Measurements from ENCODE around the gene NKD1. TPM values are rescaled to one million over a fixed set of nuclear protein-coding genes. Genes with fewer than 3 reads are reported as not detected.
"Not testable (repeated sequence)": the region's sequence is repeated elsewhere in the genome, so short reads cannot be mapped to it uniquely, and the experiment has no call there.

Gene NKD1, protein sequence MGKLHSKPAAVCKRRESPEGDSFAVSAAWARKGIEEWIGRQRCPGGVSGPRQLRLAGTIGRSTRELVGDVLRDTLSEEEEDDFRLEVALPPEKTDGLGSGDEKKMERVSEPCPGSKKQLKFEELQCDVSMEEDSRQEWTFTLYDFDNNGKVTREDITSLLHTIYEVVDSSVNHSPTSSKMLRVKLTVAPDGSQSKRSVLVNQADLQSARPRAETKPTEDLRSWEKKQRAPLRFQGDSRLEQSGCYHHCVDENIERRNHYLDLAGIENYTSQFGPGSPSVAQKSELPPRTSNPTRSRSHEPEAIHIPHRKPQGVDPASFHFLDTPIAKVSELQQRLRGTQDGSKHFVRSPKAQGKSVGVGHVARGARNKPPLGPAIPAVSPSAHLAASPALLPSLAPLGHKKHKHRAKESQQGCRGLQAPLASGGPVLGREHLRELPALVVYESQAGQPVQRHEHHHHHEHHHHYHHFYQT
- 0.06 and 0.19 TPM in 2 replicates for total RNA-seq (2014; rRNA removed)
- 0.02 TPM for polyA plus RNA-seq (2012)

DNA sequence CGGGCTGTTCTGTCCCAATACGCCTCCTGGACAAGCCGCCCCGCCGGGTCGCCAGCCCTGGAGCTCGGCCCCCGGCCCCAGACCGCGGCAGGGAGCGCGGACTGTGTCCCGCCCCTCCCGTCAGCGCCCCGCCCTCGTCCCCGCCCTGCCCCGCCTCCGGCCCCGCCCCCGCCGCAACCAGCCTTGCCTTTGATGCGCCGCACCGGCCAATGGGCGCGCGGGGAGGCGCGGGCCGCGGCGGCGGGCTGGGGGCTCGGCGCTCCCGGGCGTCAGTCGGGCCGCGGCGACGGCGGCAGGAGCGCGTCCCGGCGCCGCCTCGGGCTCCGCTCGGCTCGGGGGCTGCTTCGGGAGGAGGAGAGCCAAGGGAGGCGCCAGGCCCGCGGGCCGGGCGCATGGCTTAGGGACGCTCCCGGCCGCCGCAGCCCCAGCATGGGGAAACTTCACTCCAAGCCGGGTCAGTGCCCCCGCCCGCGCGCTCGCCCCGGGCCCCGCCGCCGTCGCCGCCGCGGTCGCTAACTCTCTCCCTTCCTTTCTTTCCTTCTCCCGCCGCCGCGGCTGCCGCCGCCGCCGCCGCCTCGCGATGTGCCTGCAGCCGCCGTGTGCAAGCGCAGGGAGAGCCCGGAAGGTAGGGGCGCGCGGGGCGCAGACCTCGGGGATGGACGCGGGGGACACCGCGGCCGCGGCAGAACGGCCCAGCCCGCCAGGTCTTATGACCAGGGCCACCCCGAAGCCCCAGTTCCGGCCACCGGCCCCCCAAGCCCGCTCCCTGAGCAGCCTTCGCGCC is at the start of gene NKD1:
Gene NKD1 (plus strand): TSS at position 272 of the 784 bp plus-strand sequence. CDS start 158 bp downstream, at position 430.
- peak; percentile 6 for DNase-seq (ENCODE audit: low read depth)

DNA sequence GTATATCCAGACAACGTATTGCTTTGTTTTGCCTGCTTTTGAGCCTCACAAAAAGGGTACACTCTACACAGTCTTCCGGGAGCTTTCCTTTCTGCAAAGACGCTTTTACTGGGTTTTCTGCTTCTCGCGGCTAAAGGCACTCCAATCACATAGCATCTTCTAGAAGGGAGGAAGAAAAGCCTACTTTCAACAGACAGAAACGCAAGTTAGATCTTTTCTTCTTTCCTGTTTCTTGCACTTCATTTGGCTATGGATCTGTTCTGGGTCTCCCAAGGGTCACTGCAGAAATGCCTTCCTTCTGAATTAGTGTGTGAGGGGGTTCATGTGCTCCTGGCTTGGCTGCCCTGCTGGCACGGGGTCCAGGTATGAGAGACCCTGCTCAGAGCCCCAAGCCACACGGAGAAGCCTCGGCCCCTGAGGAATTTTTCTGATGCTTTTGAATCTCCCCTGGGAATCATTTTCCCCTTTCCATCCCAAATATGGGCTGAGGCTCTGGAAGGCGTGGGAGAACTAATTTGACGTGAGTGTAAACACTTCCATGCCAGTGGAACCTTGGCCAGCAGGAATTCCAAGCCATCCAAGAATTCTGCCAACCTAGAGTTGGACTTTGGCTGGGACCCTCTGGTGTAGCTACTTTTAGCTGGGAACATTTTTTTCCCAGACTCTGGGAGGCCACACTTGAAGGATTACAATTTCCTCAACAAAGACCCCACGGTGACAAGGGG is 49.6 kb upstream of the NKD1 start:
- DNase-seq (ENCODE audit: low read depth), result no peak

DNA sequence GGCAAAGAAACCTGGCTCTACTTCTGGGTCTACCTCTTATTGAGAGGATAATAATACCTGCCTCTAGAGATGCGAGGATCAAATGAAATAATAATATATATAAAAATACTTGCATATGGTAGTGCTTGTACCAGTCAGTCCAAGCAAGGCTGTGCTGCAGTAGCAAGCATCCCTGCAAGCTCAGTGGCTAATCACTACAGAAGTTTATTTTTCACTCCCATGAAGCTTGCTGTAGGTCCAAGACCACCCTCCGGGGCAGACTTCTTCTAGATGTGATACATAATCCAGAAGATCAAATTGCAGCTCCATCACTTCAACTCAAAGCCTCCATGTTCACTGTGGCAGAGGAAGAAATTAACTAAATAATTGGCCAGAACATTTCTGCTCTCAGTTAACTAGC is 48.9 kb upstream of the NKD1 start:
- no peak for DNase-seq (ENCODE audit: low read depth)

DNA sequence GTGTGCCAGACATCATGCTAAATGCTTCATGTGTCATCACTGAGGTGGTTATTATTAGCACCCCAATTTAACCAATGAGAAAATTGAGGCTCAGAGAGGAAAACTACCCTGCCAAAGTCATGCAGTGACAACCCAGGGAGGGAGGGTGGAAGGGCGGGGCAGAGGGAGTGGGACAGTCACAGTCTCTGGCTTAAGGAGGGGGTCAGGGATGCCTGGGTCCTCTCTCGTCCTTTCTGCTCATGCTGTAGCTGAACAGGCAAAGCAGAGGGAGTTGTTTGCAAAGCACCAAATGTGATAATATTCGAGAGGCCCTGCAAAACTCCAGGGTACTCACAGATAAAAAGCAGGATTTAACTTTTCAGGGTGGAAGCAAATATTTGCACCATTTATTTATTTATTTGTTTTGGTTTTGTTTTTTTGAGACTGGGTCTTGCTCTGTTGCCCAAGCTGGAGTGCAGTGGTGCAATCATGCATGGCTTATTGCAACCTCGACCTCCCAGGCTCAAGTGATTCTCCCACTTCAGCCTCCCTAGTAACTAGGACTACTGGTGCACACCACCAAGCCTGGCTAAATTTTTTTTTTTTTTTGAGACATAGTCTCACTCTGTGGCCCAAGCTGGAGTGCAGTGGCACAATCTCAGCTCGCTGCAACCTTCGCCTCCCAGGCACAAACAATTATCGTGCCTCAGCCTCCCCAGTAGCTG is 47.9 kb upstream of the NKD1 start:
- DNase-seq (ENCODE audit: low read depth), result no peak

DNA sequence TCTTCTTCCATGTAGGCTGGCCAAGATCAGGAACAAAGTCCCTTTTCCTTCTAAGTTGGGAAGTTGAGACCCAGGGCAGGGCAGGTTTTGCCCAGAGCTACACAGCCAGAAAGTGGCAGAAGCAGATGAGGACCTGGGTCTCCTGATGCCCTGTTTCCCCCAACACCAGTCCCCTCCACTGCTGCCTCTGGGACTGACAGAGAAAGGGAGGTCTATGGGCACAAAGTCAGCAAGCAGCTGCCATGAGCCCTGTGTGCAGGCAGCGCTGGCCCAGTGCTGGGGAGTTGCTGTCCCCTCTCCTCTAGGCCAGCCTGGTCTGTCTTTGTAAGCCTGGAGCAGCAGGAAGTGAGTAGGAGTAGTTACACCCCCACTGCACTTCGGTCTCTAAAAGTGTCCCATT is 46.9 kb upstream of the NKD1 start:
- DNase-seq (ENCODE audit: low read depth), result no peak

DNA sequence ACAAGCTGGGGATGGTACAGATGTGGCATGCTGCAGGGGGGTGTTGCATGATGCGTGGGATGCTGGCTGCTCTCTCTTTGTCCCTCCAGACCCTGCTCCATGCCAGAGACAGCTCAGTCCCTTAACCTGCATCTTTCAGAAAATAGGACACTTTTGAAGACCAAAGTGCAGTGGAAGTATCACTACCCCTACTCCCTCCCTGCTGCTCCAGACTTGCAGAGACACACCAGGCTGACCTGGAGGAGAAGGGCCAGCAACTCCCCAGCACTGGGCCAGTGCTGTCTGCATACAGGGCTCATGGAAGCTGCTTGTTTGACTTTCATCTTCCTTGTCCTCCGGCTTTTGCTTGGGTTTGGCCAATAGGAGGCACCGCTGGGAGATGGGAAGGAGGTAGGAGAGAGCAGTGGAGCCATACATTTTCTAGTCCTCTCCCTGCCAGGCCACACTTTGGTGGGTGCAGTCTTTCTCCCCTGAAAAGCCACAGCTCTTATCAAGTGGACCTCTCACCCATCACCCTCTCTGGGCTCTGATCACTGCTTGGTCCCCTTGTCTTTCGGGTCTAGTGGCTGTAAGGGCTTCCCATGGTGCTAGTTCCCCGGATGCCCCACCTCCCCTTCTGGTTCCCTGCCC is 46.1 kb upstream of the NKD1 start:
- no peak for DNase-seq (ENCODE audit: low read depth)

DNA sequence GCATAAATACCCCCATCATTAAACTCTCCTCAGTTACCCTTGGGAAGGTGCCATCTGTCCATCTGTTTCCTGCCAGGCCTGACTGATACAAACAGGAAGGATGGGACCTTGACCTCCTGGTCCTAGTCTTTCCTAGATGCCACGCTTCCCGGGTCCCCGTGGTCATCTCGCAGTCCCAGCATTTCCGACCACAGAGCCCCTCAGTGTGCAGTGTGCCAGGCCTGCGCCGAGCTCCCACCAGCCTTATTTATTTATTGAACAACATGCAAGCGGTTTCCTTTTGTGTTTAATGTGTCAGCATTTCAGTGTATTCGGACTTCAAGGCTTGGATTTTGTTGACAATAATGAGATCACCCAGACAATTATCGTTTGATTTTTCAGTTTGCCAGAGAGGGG is 45.6 kb upstream of the NKD1 start:
- no peak for DNase-seq (ENCODE audit: low read depth)

DNA sequence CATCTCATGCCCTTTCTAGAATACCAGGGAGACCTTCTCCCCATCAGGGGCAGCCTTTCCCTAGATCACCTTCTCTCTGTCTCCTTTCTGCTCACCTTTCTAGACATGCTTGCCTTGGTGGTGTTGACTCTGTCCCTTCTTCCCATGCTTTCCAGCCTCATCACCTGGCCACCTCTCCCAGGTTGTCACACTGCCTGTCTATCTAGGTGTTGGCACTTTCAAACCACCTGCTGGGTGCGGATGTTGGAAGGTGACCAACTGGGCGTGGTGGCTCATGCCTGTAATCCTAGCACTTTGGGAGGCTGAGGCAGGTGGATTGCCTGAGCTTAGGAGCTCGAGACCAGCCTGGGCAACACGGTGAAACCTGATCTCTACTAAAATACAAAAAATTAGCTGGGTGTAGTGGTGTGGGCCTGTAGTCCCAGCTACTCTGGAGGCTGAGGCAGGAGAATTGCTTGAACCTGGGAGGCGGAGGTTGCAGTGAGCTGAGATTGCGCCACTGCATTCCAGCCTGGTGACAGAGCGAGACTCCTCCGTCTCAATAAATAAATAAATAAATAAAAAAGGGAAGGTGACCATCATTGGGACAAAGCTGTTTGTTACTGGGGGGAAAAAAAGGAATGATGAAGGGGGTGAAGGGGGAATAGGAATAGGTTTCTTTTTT is 44.2 kb upstream of the NKD1 start:
- not testable (repeated sequence) for DNase-seq (ENCODE audit: low read depth)

DNA sequence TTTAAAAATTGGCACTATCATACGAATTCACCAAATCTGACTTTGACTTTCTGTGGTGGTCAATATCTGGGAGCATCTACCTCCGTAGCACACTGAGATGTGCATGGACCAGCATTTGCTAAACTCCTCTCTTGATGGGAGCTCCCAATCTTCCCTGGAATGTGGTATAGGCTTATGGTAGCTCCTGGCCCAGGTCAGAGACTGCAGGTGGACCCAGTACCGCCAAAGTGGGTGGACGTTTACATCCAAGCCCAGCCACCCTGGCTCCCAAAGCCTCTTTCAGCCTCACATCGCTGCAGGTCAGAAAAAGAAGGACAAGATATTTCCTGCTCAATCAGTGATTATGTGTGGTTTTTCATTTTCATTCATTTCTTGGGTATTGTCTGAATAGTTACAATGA is 43.1 kb upstream of the NKD1 start:
- DNase-seq (ENCODE audit: low read depth), result no peak

DNA sequence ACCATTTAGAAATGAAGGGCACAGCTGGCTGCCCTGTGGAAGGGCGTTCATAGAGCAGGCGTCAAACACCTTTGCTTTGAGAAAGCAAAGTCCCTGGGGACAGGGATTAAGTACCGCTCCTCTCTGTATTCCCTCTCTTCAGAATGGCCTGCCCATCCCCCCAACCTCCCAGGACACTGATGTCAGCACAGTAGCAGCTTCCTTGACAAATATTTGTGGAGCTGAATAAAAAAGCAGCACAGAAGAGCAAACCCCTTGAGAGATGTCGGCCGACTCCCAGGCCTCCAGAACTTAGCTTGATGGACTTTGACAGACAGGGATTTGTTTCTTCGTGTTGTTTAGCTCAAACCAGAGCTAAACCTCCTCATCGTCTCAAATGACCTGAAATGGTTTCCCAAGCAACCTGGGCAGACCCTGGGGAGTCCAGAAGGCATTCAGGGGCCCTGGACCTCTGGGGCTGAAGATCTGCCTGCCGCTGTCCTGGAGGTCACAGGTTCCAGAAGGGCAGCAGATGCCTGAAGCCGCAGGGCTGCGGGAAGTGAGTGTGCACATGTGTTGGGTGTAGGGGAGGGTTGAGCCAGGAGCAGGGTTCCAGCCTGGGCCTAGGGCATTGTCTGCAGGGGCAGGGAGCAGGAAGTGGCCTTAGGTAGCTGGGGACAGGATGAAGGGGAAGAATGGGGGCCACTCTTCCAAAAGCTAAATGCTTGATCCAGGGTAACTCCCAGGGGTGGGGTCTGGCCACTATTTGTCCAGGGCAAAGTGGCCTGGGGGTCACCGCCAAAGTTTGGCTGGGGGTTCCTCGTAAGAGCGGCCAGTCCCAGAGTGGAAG is 42.3 kb upstream of the NKD1 start:
- no peak for DNase-seq (ENCODE audit: low read depth)

DNA sequence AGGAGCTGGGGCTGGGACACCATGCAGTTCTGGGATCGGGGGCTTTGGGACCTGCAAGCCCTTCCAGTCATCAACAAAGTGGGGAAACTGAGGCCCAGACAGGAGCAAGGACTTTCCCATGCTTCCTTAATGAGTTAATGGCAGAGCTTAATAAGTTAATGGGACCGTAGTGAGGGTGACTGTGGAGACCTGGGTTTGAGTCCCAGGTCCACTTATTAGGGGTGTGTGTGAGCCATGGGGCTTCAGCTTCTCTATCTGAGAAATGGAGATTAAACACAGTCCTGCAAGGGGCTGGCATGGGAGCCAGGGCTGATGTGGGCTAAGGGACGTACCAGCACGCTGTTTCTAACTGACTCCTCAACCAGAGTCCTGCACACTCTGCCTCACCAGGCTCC is 41.7 kb upstream of the NKD1 start:
- no peak for DNase-seq (ENCODE audit: low read depth)

DNA sequence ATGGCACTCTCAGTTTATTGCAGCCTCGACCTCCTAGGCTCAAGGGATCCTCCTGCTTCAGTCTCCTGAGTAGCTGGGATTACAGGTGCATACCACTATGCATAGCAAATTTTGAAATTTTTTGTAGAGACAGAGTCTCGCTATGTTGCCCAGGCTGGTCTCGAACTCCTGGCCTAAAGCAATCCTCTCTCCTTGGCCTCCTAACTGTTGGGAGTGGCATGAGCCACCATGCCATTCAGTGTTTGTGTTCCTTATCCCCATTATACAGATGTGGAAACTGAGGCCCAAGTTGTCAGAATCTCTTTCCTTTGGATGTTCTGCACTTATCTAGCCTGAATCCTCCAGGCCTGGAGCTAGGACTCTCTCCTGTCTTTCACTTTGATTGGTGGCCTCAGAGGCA is 40.8 kb upstream of the NKD1 start:
- no peak for DNase-seq (ENCODE audit: low read depth)

DNA sequence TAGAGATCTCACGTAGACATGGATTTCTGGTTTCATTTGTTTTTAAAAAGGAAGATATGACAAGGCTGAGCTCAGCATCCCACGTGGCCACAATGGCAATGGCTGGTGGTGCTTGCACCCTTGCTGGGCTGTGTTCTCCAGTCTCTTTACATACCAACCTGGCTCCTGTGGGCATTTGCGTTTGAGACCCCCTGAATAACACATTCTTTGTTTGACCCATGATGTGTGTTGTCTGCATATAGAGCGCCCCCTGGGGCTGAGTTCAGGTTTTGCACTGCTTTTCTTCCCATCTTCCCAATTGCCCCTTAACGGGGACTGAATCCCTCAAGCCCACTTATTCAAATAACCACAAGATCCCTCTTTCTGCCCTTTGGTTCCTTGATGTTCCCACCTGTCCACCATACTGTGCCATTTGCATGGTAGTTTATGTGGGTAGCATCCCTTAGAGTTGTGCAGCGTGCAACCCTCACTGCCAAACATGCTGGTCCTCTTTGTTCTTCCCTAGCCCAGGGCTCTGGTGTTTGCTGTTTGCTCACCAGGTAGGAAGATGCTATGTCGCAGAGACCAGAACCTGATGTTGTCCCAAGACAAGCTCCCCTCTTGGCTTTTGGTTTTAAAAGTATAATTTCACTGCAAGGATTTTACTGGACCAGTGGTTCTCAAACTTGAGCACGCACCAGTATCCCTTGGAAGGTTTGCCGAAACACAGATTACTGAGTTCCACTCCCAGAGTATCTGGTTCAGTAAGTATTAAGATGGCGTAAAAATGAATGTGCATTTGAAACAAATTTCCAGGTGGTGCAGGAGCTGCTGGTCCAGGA is 38.5 kb upstream of the NKD1 start:
- DNase-seq (ENCODE audit: low read depth), result no peak

DNA sequence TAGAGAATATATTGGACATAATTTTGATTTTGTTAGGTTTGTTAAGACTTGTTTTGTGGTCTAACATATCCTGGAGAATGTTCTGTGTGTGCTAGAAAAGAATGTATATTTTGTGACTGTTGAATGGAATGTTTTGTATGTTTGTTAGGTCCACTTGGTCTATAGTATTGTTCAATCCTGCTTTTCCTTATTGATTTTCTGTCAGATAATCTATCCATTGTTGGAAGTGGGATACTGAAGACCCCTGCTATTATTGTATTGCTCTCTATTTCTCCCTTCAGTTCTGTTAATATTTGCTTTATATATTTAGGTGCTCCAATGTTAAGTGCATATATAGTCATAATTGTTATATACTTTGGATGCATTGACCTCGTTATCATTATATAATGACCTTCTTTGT is 33.0 kb upstream of the NKD1 start:
- no peak for DNase-seq (ENCODE audit: low read depth)

DNA sequence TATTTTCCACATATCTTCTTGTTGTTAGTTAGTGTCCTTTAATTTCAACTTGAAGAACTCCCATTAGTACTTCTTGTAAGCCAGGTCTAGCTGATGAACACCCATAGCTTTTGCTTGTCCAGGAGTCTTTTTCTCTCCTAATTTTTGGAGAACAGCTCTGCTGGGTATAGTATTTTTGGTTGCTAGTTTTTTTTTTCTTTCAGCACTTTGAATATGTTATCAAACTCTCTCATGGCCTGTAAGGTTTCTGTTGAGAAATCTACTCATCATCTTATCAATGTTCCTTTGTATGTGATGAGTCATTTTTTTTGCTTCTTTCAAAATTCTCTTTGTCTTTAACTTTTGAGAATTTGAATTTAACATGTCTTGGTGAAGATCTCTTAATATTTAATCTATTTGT is 31.8 kb upstream of the NKD1 start:
- DNase-seq (ENCODE audit: low read depth), result no peak

DNA sequence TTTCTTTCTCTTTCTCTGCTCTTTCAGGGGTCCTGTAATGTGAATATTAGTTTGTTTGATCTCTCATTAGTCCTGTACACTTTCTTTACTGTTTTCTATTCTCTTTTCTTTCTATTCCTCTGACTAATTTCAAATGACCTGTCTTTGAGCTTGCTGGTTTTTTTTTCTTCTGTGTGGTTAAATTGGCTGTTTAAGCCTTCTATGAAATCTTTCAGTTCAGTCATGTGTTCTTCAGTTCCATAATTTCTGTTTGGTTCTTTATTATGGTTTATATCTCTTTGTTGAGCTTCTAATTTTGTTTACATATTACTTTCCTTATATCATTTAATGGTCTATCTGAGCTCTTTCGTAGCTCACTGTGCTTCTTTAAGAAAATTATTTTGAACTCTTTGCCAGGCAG is 31.3 kb upstream of the NKD1 start:
- no peak for DNase-seq (ENCODE audit: low read depth)

DNA sequence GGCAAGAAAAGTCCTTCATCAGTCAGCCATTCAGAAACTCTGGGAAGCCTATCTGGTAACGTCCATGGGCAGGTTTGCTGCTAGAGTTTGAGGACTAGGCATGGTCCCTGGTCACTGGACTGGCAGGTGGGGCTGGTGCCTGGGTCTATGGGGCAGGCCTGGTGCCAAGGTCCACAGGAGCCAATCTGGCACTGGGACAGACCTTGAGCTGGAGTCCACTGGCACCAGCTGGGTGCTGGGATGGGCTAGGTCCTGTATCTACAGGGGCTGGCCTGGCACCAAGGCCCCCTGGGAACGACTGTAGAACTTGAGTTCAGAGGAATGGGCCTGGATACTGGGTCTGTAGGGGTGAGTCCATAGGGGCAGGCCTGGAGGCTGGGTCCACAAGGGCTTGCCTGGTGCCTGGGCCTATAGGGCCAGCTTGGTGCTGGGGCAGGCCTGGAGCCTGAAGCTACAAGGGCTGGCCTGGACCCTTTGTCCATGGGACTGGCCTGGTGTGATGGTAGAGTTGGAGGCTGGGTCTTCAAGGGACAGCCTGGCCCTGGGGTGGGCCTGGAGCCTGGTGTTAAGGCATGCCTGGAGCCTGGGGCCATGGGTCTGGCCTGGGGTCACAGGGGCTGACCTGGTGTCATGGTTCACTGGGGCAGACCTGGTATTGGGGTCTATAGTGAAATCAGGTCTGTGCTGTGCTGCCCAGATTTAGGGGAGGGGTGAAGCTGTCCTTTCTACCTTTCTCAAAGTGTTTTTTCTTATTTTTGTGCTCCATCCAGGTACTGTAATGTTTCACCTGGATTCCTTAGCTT is 30.5 kb upstream of the NKD1 start:
- DNase-seq (ENCODE audit: low read depth), result no peak

DNA sequence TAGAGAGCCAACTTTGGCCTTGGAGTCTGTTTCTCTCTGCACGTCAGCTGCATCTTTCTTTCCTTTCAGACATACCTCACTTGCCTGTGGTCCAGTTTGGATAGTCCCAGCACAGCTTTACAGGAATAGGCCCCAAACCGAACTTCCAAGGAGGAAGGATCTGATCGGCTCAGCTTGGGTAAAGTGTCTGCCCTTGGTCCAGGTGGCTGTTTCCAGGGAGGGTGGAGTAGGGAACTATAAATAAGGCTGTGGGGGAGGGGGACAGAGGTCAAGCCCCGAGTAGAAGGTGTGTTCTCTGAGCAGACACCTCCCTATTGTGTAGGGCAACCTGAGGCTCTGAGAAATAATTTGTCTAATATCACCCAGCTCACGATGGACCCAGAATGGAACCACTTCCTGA is 29.2 kb upstream of the NKD1 start:
- DNase-seq (ENCODE audit: low read depth), result no peak

Measured in LHCN-M2 (cell line).